GM21825 (cell line): Measurements from ENCODE around the gene PHEX.
A peak's percentile ranks its signal among the peaks of the same experiment; 100 is the strongest.

Experiments
- ATAC-seq: cut with Tn5 transposase; IDR thresholded peaks from one replicate; pipeline ENCODE4 v1.9.1; 2021; ENCODE audit warnings: mild to moderate bottlenecking, moderate library complexity; ENCODE audit not compliant: unreplicated experiment

PHEX gene

GRCh38 chrX:22039541-22039940, 7.4 kb downstream of the PHEX start:
- no peak for ATAC-seq

DNA sequence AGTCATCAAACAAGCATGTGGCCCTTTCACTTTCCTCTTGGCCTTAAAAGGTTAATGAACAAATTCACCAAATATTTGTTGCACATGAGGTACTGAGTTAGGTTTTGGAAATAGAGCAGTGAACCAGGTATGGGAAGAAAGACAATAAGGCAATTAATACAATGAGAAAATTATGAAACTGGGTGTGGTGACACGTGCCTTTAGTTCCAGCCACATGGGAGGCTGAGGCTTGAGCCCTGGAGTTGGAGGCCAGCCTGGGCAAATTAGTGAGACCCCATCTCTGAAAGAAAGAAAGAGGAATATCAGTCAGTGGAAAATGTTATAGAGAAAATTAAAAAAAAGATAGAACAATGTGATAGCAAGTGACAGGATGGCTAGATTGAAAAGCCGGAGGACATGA, 8.1 kb downstream of the PHEX start:
- no peak for ATAC-seq

GRCh38 chrX:22041907-22042530, 9.9 kb downstream of the PHEX start:
- ATAC-seq: no peak

GRCh38 chrX:22043872-22044271, 11.7 kb downstream of the PHEX start:
- no peak for ATAC-seq

GRCh38 chrX:22047468-22047867, 15.3 kb downstream of the PHEX start:
- ATAC-seq: no peak

GRCh38 chrX:22053481-22053880, 21.4 kb downstream of the PHEX start:
- no peak for ATAC-seq

DNA sequence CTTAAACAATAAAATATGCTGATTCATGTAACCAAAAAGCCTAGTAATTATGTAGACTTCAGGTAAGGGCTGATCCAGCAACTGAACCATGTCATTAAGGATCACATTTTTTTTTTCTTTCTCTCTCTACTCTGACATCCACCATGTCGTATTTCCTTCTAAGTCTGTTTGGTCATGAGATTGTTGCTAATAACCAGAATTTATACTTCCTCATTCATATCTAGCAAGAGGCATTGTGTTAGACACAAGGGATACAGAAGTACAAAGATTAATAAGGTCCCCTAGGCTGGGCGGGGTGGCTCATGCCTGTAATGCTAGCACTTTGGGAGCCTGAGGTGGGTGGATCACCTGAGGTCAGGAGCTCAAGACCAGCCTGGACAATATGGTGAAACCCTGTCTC, 24.1 kb downstream of the PHEX start:
- no peak for ATAC-seq

- no peak for ATAC-seq
These were observed 25.5 kb downstream of the PHEX start for GRCh38 chrX:22057667-22058066.

DNA sequence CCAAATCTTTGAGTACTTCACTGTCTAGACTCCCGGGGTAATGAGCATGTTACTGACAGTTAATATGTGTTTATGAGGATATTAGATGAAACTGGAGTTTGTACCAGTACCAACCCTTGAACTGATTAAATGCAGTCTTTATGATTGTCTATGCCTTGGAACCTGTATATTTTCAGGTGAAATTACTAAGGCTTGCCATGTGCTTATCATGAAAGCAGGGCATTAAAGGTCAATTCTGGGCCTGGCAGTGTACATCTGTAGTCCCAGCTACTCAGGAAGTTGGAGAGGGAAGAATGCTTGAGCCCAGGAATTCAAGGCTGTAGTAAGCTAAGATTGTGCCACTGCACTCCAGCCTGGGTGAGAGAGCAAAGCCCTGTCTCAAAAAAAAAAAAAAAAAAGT, 27.6 kb downstream of the PHEX start:
- ATAC-seq: no peak

DNA sequence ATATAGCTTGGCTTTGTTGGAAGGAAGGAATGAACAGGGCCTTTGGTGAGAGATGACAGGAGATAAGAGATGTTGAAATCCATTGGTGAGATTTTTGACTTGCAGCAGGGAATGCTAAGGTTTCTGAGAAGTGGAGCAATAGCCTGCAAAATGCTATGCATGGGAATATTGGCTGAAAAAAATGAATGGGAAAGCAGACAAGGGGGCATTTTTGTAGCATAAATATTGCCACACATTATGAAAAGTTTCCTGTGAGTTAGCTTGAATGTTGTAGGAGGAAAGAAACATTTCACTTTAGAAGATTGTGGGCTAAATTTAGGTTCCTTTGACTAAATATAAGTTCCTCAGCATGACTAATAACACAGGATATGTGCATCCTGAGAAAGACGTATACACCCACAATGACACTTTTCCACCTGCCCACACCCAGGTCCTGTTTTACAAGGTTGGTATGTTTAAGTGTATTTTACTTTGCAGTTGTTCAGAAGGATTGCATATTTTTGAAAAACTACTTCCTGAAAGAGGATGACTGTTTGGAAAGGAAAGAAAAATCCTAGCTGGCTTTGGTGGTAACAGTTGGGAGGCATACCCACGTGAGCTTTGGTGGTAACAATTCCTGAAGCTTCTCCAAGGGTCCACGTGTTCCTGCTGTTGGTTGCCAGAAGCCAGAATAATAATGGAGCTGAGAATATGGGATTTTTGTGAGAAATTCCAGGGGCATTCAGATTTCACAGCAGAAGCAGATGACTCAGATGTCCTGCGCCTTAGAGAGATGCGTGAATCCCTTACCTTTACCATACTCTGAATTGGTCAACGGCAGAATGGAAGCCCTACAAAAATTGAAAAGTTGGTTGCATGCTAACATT, 28.5 kb downstream of the PHEX start:
- ATAC-seq: peak; percentile 59

- ATAC-seq: peak; percentile 74
These were observed 31.2 kb downstream of the PHEX start for GRCh38 chrX:22063284-22063683.

DNA sequence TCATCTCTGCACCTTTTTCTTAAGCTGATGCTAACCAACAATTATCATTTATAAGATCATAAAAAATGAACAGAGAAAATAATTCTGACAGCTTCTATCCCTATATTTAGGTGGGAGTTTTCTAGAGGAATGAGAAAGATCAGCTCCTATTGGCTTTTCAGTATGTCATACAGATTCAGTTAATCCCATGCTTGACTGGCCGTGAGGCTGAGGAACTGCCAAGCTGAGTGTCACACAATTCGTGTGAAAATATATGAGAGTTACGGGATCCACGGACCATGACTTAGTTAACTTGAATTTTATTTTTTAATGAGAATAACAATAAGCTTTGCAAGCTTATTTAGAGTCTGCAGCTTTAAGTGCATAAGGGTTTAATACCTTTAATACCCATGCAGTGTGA, 37.5 kb downstream of the PHEX start:
- no peak for ATAC-seq

- no peak for ATAC-seq
These were observed 41.8 kb downstream of the PHEX start for GRCh38 chrX:22073928-22074327.

GRCh38 chrX:22078117-22078516, 46.0 kb downstream of the PHEX start:
- no peak for ATAC-seq

DNA sequence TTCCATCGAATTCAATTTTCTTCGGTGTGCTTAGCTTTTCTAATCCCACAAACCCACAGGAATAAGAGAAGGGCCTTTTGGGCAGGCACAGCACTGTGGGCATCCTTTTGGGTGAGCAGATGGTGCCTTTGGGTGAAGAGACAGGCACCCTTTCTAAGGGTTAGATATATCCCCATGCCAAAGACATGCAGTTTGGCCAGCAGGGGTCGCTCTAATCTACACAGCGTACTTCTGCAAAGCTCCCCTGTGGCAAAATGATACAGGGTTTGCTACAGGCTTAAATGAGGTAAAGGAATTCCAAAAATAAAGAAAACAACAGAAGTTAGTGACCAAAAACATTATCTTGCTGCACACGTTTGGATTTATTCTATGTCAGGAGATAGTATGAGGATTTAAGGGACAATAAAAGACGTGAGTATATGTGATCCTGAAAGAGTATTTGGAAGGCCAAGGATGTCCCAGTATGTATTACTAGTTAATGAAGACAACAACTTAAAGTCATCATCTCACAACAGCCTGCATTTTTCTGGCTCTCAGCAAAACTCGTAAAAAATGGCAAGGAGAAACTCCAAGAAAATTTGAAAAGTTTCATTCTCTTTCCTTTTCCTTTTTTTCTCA, 49.5 kb downstream of the PHEX start:
- ATAC-seq: peak; percentile 79

DNA sequence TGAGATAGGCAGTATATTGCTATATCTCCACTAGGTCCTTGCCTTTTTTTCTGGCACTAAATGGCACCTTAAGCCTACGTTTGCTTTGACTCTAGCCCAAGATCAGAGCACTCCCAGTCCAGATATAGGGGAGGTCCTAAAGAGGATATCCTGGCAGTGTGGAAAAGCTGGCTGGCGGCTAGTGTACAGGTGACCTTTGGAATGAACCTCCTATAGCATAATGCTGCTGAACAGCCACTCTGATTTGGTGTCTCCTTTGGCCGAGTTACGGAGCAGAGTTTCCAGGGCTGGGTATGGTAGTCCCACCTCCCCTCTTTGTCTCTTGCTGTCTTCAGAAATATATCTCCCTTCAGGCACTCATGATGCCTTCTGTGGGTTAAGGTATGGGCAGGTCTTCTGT, 53.9 kb downstream of the PHEX start:
- ATAC-seq: no peak

DNA sequence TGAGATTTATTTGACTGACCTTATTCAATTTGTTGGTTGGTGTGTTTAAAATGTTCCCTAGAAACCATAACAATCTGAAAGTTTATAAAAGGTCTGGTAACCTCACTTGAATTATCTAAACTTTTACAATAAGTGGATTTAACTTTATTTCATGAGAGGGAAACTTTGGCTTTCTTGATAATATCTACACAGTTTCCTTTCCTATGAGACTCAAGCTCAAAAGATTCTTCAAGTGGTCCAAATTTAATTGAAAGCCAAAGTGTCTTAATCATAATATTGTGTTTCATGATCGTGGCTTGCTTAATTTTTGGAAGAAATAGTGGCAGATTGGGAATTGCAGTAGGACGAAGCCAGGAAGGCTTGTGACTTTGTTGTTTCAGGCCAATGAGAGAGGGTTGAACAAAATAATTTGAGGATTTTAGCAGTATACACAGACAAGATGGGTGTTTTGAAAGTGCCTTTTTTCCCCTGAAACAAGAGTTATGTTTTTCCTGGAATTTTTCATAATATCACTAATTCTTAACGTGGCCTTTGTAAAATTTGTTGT, 55.0 kb downstream of the PHEX start:
- no peak for ATAC-seq

- ATAC-seq: no peak
These were observed 56.2 kb downstream of the PHEX start for GRCh38 chrX:22088326-22088725.

- no peak for ATAC-seq
These were observed 58.1 kb downstream of the PHEX start for GRCh38 chrX:22090181-22090580.

DNA sequence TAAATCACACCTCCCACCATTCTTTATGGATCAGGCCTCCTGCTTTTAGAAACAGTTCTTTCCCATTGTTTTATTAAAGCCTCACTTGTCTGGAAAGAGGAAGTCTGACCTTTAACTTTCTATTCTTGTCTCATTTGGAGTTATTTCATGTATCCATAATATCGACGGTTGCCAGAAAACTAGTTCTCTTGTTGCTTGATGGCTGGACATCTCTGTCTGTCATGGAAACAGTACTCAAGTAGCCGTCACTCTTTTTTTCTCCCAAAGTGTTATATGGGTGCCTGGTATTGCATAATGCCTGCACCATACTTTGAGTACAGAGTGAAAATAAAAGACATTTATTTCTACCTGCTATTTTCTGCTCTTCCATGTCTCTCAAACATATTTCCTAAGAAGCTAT, 61.4 kb downstream of the PHEX start:
- no peak for ATAC-seq

GRCh38 chrX:22095286-22095685, 63.2 kb downstream of the PHEX start:
- no peak for ATAC-seq

GRCh38 chrX:22095856-22096255, 63.7 kb downstream of the PHEX start:
- no peak for ATAC-seq
